Measurements from ENCODE around the gene TLDC2.
A peak's percentile ranks its signal among the peaks of the same experiment; 100 is the strongest.
"Not testable (repeated sequence)": the region's sequence is repeated elsewhere in the genome, so short reads cannot be mapped to it uniquely, and the experiment has no call there.

Gene TLDC2

GRCh38 chr20:36871640-36872570 is 4.0 kb upstream of the TLDC2 start:
- no peak for DNase-seq

GRCh38 chr20:36872852-36873251 is 3.1 kb upstream of the TLDC2 start:
- no peak for DNase-seq

GRCh38 chr20:36873498-36874189 is 2.3 kb upstream of the TLDC2 start:
- DNase-seq = no peak

GRCh38 chr20:36875093-36875492 is 845 bp upstream of the TLDC2 start:
- DNase-seq = not testable (repeated sequence)

GRCh38 chr20:36876473-36876833 is 515 bp downstream of the TLDC2 start:
- DNase-seq = no peak

- no peak for DNase-seq
Observed at GRCh38 chr20:36878941-36879340, 3.0 kb downstream of the TLDC2 start.

GRCh38 chr20:36880741-36881250 is 4.9 kb downstream of the TLDC2 start:
- DNase-seq = no peak

GRCh38 chr20:36881331-36881730 is 5.4 kb downstream of the TLDC2 start:
- no peak for DNase-seq

- no peak for DNase-seq
Observed at GRCh38 chr20:36881888-36882287, 6.0 kb downstream of the TLDC2 start.

GRCh38 chr20:36883977-36884535 is 8.1 kb downstream of the TLDC2 start:
- no peak for DNase-seq

- DNase-seq = no peak
Observed at GRCh38 chr20:36885356-36885755, 9.4 kb downstream of the TLDC2 start.

- DNase-seq = peak; percentile 70 to 80
Observed at GRCh38 chr20:36886859-36887751, 11.2 kb downstream of the TLDC2 start.

- DNase-seq = no peak
Observed at GRCh38 chr20:36887752-36888090, 11.8 kb downstream of the TLDC2 start.

- DNase-seq = no peak
Observed at GRCh38 chr20:36888880-36889516, 13.1 kb downstream of the TLDC2 start.

GRCh38 chr20:36890586-36890985 is 14.6 kb downstream of the TLDC2 start:
- DNase-seq = no peak

- no peak for DNase-seq
Observed at GRCh38 chr20:36891211-36891610, 15.3 kb downstream of the TLDC2 start.

- no peak for DNase-seq
Observed at GRCh38 chr20:36893801-36894200, 17.9 kb downstream of the TLDC2 start.

GRCh38 chr20:36895036-36895435 is 19.1 kb downstream of the TLDC2 start:
- no peak for DNase-seq

- DNase-seq = no peak
Observed at GRCh38 chr20:36904690-36905089, 28.8 kb downstream of the TLDC2 start.

- DNase-seq = not testable (repeated sequence)
Observed at GRCh38 chr20:36905566-36905965, 29.6 kb downstream of the TLDC2 start.

- not testable (repeated sequence) for DNase-seq
Observed at GRCh38 chr20:36906086-36906485, 30.1 kb downstream of the TLDC2 start.

GRCh38 chr20:36908603-36909002 is 32.7 kb downstream of the TLDC2 start:
- no peak for DNase-seq
